ENCODE data around the gene TMEM132A.

The TMEM132A gene

DNA sequence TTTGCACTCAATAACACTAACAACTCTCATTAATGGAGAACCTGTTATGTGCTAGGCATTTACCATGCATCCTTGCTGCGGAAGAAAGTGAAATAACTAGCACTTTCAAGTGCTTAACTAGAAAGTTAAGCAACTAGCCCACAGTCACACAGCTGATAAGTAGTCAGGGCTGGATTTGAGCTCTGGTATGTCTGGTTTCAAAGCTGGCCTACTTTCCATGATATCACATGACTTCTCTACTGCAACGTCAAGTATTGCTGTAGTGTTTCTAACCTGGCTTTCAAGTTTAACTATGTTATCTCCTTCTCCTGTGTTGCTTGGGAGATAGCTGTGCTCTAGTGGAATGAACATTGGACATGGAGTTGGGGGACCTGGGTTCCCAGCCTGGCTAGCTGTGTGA, 15.6 kb downstream of the TMEM132A start:
- no peak for DNase-seq

DNA sequence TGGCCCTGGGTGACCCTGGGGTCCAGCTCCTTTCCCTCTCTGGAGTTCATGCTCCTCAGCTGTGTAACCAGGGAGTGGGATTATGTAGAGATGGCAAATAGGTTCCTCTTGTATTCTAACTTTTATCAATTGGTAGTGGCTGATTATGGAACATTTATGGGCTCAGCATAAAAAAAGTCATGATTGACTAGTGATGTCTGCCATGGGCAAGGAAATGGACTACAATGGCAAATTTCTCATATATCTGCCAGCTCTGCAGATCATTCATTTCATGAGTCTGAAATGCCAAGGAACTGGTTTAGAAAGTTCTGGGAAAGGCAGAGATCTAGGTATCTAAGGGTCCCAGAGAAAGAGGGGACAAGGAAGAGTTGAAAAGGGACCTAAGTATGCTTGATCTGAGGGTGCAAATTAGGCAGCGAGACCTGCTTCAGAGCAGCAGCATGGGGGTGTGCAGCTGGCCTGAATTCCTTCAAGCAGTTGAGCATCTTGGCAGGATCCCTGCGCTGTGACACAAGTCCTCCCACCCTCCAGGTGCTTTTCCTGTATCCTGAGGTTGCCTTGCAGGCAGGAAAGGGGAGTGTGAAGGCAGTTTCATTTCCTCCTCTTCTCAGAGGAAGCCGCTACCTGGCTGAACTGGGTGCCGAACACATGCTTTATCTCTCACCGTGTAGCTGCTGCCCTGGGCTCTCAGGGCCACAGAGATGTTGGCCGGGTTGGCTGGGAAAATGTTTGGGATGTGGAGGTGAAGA, 17.3 kb downstream of the TMEM132A start:
- no peak for DNase-seq

DNA sequence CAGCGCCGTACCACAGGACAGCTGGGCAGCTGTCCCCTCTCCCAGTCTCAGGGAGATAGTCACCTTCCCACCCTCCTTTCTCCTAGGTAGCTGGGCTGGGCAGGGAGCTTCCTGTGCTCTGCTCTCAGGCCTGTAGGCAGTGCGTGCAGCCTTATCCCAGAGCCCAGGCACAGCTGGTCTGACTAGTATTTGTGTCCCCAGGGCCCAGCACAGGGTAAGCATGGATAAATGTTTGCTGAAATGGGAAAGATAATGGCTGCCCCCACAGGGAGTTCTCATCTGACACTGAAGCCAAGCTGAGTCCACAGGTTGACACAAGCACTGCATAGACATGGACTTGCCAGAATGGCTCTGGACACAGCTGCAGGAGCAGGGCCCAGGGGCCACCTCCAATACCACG, 18.0 kb downstream of the TMEM132A start:
- no peak for DNase-seq

DNA sequence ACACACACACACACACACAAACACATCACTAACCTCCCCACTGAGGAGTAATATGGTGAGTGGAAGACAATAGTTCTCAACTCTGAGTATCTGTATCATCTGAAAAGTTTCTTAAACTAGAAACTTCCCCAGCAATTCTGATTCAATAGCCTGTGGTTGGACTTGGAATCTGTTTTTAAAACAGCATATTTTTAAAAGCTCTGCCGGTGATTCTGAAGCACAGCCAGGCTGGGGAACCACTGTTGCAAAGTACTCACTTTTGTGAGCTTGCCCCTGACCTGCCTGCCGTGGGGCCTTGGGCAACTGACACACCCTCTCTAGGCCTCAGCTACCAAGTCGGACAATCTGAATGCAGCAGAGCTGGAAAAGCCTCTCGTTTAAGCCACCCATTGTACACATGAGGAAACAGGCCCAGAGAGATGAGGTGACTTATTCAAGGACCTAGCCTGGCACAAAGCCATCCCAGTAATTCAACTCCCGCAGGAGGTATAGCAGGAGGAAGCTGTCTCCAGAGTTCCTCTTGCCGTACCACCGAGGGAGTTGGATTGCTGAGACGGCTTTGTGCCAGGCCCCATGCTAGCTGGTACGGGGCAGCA, 18.8 kb downstream of the TMEM132A start:
- DNase-seq: no peak

DNA sequence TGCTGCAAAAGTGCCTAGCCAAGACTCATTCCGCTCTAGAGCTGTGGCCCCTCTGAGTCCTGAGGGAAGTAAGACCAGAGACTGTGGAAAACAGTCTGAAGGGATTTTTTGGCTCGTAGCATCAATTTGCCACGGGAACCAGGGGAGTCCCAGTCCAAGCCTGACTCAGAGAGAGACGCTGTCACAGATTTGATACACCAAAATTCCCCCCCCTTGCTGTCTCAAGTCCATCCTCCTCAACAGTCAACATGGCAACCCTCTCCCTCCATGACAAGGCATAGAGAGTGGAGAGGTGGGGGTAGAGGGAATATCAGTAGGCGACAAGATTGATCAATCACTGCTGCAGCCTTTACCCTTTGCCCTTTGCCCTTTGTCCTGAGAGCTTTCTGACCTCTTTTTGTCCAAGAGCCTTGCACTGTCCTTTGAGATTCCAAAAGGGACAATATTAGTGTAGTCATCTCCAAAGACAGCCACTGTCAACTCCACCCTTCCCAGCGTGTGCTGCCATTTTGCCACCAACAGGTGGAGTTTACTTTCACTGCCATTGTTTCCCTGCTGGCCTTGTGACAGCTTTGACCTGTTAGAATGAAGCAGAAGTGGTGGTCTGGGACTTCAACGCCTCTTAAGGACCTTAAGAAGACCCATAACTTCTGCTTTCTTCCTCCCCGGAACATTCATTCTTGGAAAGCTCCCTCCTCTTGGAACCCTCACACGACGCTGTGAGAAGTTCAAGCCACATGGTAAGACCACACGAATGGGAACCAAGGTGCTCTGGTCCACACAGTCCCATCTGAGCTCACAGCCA, 20.4 kb downstream of the TMEM132A start:
- DNase-seq: no peak

DNA sequence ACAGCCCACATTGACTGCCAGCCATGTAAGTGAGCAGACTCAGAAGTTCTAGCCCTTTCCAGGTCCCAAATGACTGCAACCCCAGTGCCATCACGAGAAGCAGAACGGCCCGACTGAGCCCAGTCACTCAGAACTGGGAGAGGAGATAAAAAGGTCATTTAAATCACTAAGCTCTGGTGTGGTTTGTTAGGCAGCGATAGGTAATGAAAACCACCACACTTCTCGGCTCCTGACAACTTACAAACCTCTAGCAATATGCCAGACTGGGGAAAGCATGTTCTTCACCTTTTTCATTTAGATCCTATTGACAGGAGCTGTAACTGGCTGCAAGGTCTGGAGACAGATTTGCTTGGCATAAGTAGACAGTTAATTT, 21.0 kb downstream of the TMEM132A start:
- DNase-seq: no peak

DNA sequence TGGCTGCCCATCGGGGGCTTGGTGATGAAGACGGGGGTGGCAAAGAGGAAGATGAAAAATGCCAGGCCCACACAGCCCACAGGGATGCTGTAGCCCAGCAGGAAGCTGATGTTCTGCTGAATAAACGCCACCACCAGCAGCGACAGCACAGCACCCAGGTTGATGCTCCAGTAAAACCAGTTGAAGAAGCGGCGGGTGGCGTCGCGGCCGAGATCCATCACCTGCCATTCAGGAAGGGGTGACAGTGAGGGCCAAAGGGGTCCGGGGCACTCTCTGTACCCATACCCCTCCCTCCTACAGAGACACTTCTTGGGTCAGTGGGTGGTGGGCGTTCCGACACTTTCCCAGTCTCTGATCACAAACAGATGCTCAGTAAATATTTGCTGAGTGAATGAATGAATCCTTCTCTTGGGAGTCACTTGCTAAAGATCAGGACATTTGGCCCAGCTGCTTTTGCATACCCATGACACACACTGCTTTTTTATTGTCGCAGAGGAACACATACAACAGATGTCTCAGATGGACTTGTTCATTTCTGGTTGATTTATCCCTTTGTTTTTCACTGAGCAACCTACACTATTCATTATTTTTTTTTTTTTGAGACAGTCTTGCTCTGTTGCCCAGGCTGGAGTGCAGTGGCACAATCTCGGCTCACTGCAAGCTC, 22.5 kb downstream of the TMEM132A start:
- DNase-seq: no peak

DNA sequence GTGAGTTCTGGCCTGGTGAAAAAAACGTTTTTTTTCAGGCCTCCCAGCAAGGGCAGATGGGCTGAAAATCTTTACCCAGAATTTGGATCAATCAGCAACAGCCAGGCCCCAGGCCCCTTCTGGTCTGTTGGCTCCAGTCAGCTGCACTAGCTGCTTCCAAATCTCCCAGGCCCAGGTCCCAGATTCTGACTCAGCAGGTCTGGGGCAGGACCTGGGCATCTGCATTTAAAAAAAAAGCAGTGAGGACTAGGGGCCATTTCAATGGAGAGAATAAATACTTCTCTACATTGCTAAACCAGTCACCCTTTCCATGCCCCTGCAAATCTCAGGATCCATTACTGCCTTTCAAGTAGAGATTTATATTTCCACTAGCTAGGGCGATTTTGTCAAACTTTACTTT, 23.4 kb downstream of the TMEM132A start:
- DNase-seq: no peak

DNA sequence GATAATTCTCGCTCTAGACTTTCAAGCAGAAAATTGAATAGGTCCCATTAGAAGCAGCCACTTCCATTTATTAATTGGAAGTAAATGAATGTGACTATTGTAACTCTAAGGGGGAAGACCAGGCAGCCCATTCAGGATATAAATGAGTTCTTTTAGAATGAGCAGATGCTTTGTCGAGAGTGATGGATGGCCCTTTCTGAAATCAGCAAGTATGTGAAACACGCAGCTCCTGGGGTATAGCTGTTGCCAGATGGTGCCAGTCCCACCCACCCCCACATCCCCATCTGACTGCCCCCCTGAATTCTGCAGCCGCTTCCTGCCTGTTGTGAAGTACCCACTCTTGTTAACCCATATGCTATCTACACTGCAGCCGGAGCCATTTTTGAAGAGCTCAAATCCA, 24.0 kb downstream of the TMEM132A start:
- no peak for DNase-seq

DNA sequence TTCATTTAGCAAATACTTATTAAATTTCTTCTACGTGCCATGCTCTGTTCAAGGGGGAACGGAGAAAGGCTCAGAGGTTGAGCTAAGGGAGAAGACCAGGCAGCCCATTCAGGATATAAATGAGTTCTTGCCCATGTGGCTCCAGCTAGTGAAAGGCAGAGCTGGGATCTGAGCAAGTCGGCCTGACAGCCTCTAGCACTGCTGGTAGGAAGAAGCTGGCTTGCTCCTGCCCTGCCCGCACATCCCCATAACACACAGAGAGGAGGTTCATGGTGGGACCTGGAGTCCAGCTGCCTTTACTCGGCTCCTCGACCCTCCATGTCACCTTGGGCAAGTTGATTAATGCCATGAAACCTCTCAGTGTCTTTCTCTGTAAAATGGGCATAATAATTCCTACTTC, 25.8 kb downstream of the TMEM132A start:
- DNase-seq: no peak

DNA sequence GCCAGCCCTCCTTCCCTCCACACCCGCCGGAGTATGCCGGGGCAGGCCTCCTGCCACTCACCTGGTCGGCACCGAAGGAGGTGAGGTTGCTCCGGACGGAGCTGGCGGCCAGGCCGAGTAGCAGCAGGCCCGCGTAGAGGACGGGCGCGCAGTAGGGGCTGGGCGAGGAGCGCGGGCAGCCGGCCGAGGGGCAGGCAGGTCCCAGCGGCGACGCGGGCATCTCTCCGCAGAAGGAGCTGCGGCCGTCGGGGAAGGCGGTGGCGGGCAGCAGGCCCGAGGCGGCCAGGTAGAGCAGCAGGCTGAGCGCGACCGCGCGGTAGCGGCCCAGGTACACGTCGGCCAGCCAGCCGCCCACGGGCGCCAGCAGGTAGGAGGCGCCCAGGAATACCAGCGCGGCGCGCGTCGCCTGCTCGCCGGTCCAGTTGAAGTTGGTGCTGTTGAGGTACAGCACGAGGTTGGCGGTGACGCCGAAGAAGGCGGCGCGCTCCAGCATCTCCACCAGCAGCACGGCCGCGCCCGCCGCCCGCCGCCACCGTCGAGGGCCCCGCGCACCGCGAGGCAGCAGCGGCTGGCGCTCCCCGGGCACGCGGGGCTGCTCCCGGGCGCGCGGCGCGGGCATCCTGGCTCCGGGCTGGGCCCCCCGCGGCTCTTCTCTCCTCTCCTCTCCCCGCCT, 26.8 kb downstream of the TMEM132A start:
- no peak for DNase-seq

DNA sequence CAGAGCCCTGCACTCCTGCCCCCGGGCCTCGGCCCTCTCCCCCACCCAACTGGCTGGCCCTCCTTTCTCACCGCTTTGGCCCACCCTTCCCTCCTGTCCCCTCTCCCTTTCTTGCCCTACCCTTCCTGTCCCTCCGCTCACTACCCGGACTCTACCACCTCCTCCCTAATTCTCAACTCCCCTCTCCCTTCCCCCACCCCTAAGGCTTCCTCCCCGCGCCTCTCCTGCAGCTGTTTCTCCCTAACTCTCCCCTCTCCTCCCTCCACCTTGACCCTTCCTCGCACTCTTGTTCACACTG, 27.3 kb downstream of the TMEM132A start:
- no peak for DNase-seq

DNA sequence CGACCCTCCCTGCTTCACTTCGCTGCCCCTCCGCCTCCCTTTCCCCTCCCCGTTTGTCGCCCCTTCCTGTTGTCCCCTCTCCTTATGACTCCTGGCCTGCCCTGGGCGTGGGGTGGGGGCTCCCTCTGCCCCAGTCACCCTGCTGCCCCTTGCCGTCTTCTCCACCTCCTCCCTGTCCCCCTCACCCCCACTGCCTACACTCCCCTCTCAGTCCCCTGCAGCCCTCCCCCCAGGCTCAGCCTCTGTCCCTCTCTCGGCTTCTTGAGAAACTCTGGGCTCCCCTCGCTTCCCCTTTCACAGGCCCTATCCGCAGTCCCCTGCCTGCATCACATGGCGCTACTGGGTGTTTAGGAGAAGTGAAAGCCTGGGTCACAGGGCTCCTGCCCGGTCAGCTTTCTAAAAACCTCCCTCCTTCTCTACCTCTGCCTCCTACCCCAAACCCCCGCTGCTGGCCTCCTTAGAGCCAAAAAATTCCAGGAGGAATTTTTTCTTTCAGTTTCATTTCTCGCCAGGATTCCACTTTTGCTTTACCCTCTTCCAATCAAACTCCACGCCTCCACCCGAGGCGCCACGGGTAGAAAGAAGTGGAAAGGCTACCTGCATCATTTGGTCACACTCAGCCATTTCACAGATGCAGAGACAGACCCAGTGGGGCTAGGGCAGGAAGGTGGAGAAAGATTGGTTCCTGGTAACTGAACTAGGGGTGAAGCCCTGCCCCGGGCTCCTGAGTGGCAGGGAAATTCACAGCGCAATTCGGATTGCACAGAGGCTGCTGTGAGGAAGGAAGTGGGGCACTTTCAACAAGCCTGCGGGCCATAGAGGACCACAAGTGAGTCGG, 27.9 kb downstream of the TMEM132A start, which contains the start of gene SLC15A3:
SLC15A3 (minus strand) TSS at position 273 of the 838 bp plus-strand sequence. CDS start 625 bp downstream, outside the sequence.
- no peak for DNase-seq

DNA sequence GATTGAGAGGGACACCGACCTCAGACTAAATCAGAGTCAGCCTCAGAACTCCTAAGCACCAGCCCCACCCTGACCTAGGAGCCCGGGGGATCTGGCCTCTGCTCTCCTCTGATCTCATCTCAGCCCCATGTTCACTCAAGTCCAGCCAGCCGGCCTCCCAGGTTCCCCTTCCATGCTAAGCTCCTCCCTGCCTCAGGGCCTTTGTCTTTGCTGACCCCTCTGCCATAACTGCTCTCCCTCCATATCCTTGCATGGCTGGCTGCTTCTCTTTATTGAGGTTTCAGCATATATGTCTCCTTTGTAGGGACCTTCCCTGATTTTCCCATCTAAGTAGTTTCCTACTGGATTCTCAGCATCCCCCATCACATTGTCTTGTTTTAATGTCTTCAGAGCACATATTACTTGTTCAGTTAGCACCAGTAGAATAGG, 28.5 kb downstream of the TMEM132A start:
- no peak for DNase-seq

DNA sequence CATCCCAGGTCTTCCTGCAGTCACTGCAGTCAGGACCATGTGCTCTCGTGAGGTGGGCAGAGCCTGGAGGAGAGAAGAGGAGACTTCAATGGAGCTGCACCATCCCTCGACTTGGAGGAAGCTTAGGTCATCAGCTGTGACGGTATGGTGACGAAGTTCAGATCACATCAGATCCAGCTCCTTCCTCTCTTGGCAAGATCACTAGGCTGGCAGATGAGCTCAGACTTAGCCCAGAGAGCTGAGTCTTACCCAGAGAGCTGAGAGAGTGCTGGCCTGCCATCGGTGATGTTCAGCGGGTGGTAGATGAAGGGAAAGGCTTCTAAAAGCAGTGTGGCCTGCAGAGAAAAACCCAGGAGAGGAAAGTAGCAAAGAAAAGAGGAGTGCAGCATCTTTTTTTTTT, 29.5 kb downstream of the TMEM132A start:
- DNase-seq: no peak

DNA sequence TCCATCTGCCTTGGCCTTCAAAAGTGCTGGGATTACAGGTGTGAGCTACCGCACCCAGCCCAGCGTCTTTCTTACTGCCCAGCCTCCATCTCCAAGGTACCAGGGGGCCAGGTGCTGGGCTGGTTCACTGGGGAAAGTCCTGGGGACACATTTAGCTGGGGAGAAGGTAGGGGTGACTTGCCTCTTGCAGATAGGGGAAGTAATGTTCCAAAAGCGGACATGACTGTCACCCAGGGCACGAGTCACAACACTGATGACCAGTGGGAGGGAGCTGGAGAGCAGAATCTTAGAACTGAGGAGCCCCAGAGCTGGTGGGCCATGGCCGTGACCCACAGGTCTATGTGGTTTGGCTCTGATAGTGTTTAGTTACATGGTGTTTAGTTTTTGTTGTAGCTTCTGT, 30.2 kb downstream of the TMEM132A start:
- DNase-seq: no peak

DNA sequence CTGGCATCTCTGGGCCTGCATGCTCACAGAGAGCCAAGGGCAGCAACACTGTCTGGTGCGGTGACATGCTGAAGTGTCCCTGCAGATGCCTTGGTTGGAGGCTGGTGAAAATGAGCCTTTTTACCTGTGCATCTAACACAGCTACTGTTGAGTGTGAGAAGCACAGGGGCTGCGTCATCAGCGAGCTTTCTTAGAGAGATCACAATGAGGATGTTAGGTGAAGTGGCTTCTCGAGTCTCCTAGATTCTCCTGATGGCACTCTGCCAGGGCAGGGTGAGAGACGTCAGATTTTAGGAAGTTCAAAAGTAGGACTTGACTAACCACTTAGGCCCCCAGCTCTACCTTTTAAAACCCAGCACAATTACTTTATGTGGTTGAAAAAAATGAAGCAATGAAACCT, 31.3 kb downstream of the TMEM132A start:
- DNase-seq: no peak

DNA sequence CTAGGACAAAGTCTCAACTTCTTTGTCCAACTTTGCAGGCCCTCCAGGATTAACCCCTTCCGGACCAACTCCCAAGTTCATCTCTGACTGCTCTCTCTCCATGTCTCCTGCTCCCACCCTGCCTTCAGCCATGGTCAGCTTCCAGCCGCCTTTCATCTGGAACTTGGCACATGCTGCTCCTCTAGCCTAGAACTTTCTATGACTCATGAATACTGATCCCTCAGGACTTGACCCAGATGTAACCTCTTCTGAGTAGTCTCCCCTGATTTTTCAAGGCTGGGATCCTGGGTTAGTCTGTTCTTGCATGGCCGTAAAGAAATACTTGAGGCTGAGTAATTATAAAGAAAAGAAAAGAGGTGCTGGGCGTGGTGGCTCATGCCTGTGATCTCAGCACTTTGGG, 32.9 kb downstream of the TMEM132A start:
- no peak for DNase-seq

DNA sequence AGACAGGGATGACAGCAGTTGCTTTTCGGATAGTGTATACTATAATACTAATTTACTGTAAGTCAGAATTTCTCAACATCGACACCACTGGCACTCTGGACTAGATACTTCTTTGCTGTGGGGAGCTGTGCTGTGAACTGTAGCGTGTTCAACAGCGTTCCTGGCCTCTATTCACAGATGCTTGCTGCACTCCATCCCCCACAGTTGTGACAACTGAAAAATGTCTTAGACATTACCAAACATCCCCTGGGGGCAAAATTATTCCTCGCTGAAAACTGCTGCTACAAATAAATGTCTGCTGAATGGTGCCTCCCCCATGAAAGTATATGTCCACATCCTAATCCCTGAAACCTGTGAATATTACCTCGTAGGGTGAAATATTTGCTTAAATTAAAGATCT, 35.2 kb downstream of the TMEM132A start:
- no peak for DNase-seq

DNA sequence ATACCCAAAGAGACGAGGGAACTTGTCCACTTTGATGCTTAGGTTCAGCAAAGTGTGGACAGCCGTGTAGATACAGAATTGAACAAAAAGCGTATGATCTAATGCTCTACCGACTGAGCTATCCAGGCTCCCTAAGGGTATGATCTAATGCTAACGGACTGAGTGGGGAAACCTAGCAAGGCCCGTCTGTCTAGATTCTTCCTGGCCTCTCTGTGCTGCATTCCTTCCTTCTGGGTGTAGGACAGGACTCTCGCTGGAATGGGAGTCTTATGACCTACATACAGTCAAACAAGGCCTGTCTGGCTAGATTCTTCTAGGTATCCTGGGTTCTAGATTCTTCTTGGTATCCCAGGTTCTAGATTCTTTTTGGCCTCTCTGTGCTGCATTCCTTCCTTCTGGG, 36.1 kb downstream of the TMEM132A start:
- DNase-seq: no peak

DNA sequence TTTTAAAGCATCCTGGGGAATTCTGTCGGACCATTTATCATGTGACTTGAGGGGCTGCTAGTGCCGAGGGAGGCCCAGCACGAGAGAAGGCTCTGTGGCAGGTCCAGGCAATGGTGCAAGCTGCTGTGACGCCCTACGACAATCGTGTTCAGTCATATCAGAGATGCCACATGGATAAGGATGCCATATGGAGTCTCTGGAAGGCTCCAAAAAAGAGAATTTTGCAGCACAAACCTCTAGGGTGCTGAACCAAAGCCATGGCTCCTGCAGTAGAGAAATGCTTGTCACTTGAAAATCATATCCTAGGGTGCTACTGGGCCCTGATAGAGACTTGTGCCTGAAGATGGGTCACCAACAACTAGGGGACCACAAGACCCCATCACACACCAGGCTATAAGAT, 40.5 kb downstream of the TMEM132A start:
- no peak for DNase-seq

DNA sequence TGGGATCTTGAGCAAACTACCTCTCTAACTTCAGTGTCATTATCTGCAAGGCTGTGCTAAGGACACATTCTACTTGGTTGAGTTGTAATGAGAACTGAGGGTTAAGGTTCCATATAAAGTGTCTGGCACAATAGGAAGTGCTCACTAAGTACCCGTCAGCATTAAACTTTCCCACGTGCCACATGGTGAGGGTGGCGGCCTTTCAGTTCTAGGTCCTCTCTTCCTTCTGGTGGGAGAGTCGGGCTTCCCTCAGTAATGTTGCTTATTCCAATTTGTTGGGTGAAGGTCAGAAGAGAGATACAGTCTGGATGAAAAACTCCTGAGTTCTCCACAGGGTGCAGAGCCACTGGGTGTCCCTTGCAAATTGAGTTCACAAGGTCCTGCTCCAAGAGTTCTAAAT, 42.6 kb downstream of the TMEM132A start:
- DNase-seq: no peak

All from activated CD4-positive, CD25-positive, alpha-beta regulatory T cell treated with anti-CD3 and anti-CD28 coated beads, Interleukin-2, amount 50 U/mL, for 72 hours (primary cell).